HepG2 (cell line): ENCODE measurements around the gene P2RX6. TPM values are rescaled to one million over a fixed set of nuclear protein-coding genes. Genes with fewer than 3 reads are reported as not detected.

Source experiments
- ATF3 ChIP-seq: sonication (generic); formaldehyde crosslinking; IDR thresholded peaks from 2 replicates; pipeline ENCODE4 v1.4.0; 2020; ENCODE audit warnings: missing genetic modification reagents
- CAMTA2 ChIP-seq: sonication (generic); formaldehyde crosslinking; IDR thresholded peaks from 2 replicates; pipeline ENCODE4 v1.4.0; 2020; ENCODE audit warnings: mild to moderate bottlenecking, missing genetic modification reagents, borderline replicate concordance
- CBX5 ChIP-seq: sonication (generic); formaldehyde crosslinking; IDR thresholded peaks from 2 replicates; pipeline ENCODE4 v1.4.0; 2020; ENCODE audit warnings: missing genetic modification reagents, borderline replicate concordance
- FOXK2 ChIP-seq: fragments of 450-650 bp; IDR thresholded peaks from 2 replicates; pipeline ENCODE4 v1.6.1; 2016
- GATAD2A ChIP-seq: IDR thresholded peaks from 2 replicates; pipeline ENCODE4 v1.6.1; 2016
- IRF2 ChIP-seq: IDR thresholded peaks from 2 replicates; pipeline ENCODE4 v1.6.1; 2018; ENCODE audit warnings: missing genetic modification reagents, missing compliant biosample characterization
- KLF11 ChIP-seq: IDR thresholded peaks from 2 replicates; pipeline ENCODE4 v1.6.1; 2016; ENCODE audit warnings: missing compliant biosample characterization
- MIER2 ChIP-seq: IDR thresholded peaks from 2 replicates; pipeline ENCODE4 v1.6.1; 2016; ENCODE audit warnings: missing biosample characterization, missing genetic modification reagents
- PCBP1 ChIP-seq: fragments of 200-400 bp; formaldehyde crosslinking; IDR thresholded peaks from 2 replicates; pipeline ENCODE4 v1.6.1; 2017; ENCODE audit warnings: mild to moderate bottlenecking, low read depth, low read length, borderline replicate concordance
- PHB2 ChIP-seq: fragments of 450-650 bp; IDR thresholded peaks from 2 replicates; pipeline ENCODE4 v1.6.1; 2018; ENCODE audit not compliant: partially characterized antibody
- SRF ChIP-seq: IDR thresholded peaks from 2 replicates; pipeline ENCODE4 v1.6.1; 2011; ENCODE audit warnings: mild to moderate bottlenecking, low read depth, low read length, moderate library complexity
- ZNF124 ChIP-seq: sonication (generic); formaldehyde crosslinking; IDR thresholded peaks from 2 replicates; pipeline ENCODE4 v1.4.0; 2020; ENCODE audit warnings: missing genetic modification reagents
- ZNF44 ChIP-seq: sonication (generic); formaldehyde crosslinking; IDR thresholded peaks from 2 replicates; pipeline ENCODE4 v1.5.1; 2020; ENCODE audit warnings: mild to moderate bottlenecking, missing genetic modification reagents
- ZNF468 ChIP-seq: sonication (generic); formaldehyde crosslinking; IDR thresholded peaks from 2 replicates; pipeline ENCODE4 v1.8.0; 2022; ENCODE audit warnings: mild to moderate bottlenecking, moderate library complexity, missing genetic modification reagents
- polyA plus RNA-seq, 8 experiments: library from polyadenylated mRNA; depleted of rRNA in 3 of 8; stranded (reverse) in 7 of 8; unstranded in 1 of 8; fragments of >200 nt; fragmentation: Illumina TruSeq in 4 of 8; extraction: Trizol in 4 of 8; gene quantifications; 2 replicates each; pipeline versions ENCODE4 v1.2.1 to v1.2.3, GENCODE V29; 2011 to 2016; ENCODE audit warnings: low read depth in 4 of 8, missing spikeins in 1 of 8, mixed read lengths in 1 of 8; ENCODE audit not compliant: insufficient read depth in 1 of 8
- total RNA-seq, 5 experiments: library from RNA; depleted of rRNA; stranded (reverse); fragments of >200 nt; fragmentation: Illumina TruSeq; extraction: Trizol; gene quantifications; 2 replicates each; pipeline ENCODE4 v1.2.3, GENCODE V29; 2016; ENCODE audit warnings: low read depth in 1 of 5
- TF ChIP-seq, protein P1 (sequence below), 2 experiments: fragments of 450-650 bp in 1 of 2; sonication (generic) in 1 of 2; formaldehyde crosslinking in 1 of 2; IDR thresholded peaks; 2 replicates each; pipeline versions ENCODE4 v1.6.1 to v1.8.0; 2016 to 2022; ENCODE audit warnings: antibody characterized with exemption in 1 of 2, mild to moderate bottlenecking in 1 of 2, missing genetic modification reagents in 1 of 2
- TF ChIP-seq, protein P2 (sequence below): sonication (generic); formaldehyde crosslinking; IDR thresholded peaks from 2 replicates; pipeline ENCODE4 v1.5.0; 2020; ENCODE audit warnings: mild to moderate bottlenecking, missing genetic modification reagents
- TF ChIP-seq, protein P3 (sequence below): sonication (generic); formaldehyde crosslinking; conservative IDR thresholded peaks from 2 replicates; pipeline ENCODE4 v1.4.0; 2020; ENCODE audit warnings: missing genetic modification reagents

Gene P2RX6
- total and polyA plus RNA-seq, 2 of the 13 experiments (the other 11 are each of a cell fraction or from before 2014, with no cell fraction given), result 0.04 to 0.12 TPM

DNA sequence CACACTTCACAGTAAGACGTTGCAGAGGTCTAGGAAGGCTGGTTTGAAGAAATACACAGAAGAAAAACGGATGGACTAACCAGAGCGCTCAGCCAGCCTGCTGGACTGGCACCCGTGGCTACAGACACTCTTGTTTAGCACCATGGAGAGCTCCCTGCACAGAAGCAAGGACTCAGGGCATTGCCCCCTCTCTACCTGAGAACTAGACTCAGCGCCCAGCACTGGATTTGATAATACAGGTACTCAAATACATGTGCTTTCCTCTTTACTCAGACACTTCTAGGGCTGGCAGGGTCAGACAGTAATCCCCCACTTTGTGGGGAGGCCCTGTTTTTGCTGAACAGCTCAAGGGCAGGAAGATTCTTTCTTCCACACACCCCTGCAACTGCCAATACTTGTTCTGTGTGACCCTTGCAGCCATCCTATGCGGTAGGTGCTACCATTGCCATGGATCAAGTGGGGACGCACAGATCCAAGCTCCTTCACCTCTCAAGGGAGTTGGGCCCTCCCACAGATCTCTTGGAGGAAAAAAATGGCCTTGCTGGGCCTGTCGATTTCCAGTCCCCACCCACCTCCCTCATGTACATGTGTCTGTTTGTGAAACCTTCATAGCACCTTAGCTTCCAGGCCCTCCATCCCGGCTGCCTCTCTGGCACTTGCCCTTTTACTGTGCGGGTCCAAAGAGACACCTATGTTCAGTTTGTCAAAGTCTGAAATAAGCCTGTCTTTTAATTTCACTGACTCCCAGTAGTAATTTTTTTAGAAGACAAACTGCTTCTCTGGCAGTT, 5.1 kb upstream of the P2RX6 start (continued):
- TF ChIP-seq, protein P1, sequence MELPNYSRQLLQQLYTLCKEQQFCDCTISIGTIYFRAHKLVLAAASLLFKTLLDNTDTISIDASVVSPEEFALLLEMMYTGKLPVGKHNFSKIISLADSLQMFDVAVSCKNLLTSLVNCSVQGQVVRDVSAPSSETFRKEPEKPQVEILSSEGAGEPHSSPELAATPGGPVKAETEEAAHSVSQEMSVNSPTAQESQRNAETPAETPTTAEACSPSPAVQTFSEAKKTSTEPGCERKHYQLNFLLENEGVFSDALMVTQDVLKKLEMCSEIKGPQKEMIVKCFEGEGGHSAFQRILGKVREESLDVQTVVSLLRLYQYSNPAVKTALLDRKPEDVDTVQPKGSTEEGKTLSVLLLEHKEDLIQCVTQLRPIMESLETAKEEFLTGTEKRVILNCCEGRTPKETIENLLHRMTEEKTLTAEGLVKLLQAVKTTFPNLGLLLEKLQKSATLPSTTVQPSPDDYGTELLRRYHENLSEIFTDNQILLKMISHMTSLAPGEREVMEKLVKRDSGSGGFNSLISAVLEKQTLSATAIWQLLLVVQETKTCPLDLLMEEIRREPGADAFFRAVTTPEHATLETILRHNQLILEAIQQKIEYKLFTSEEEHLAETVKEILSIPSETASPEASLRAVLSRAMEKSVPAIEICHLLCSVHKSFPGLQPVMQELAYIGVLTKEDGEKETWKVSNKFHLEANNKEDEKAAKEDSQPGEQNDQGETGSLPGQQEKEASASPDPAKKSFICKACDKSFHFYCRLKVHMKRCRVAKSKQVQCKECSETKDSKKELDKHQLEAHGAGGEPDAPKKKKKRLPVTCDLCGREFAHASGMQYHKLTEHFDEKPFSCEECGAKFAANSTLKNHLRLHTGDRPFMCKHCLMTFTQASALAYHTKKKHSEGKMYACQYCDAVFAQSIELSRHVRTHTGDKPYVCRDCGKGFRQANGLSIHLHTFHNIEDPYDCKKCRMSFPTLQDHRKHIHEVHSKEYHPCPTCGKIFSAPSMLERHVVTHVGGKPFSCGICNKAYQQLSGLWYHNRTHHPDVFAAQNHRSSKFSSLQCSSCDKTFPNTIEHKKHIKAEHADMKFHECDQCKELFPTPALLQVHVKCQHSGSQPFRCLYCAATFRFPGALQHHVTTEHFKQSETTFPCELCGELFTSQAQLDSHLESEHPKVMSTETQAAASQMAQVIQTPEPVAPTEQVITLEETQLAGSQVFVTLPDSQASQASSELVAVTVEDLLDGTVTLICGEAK (IDR thresholded peaks at IDR 0.05), result no peak
- TF ChIP-seq, protein P1 (CRISPR knock-in tag; IDR thresholded peaks at IDR 0.05), result no peak
- TF ChIP-seq ZNF468 (no peak), SRF (no peak), KLF11 (CRISPR knock-in tag) (peak; percentile 97), FOXK2 (no peak), MIER2 (peak; percentile 99), ZNF124 (CRISPR knock-in tag) (peak; percentile 71; the same call in 1 of the 2 replicates), PHB2 (no peak), ATF3 (CRISPR knock-in tag) (no peak), ZNF44 (CRISPR knock-in tag) (no peak), GATAD2A (CRISPR knock-in tag) (peak; percentile 69), PCBP1 (no peak), CBX5 (CRISPR knock-in tag) (no peak), CAMTA2 (no peak), IRF2 (peak; percentile 78; the same call in 1 of the 2 replicates)
- TF ChIP-seq, protein P2, sequence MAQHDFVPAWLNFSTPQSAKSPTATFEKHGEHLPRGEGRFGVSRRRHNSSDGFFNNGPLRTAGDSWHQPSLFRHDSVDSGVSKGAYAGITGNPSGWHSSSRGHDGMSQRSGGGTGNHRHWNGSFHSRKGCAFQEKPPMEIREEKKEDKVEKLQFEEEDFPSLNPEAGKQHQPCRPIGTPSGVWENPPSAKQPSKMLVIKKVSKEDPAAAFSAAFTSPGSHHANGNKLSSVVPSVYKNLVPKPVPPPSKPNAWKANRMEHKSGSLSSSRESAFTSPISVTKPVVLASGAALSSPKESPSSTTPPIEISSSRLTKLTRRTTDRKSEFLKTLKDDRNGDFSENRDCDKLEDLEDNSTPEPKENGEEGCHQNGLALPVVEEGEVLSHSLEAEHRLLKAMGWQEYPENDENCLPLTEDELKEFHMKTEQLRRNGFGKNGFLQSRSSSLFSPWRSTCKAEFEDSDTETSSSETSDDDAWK (CRISPR knock-in tag), result no peak
- TF ChIP-seq, protein P3, sequence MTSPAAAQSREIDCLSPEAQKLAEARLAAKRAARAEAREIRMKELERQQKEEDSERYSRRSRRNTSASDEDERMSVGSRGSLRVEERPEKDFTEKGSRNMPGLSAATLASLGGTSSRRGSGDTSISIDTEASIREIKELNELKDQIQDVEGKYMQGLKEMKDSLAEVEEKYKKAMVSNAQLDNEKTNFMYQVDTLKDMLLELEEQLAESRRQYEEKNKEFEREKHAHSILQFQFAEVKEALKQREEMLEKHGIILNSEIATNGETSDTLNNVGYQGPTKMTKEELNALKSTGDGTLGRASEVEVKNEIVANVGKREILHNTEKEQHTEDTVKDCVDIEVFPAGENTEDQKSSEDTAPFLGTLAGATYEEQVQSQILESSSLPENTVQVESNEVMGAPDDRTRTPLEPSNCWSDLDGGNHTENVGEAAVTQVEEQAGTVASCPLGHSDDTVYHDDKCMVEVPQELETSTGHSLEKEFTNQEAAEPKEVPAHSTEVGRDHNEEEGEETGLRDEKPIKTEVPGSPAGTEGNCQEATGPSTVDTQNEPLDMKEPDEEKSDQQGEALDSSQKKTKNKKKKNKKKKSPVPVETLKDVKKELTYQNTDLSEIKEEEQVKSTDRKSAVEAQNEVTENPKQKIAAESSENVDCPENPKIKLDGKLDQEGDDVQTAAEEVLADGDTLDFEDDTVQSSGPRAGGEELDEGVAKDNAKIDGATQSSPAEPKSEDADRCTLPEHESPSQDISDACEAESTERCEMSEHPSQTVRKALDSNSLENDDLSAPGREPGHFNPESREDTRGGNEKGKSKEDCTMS (CRISPR knock-in tag), result peak; percentile 89
